ENCODE results near the gene EDARADD.
"Not testable (repeated sequence)": the region's sequence is repeated elsewhere in the genome, so short reads cannot be mapped to it uniquely, and the experiment has no call there.

The EDARADD gene

DNA sequence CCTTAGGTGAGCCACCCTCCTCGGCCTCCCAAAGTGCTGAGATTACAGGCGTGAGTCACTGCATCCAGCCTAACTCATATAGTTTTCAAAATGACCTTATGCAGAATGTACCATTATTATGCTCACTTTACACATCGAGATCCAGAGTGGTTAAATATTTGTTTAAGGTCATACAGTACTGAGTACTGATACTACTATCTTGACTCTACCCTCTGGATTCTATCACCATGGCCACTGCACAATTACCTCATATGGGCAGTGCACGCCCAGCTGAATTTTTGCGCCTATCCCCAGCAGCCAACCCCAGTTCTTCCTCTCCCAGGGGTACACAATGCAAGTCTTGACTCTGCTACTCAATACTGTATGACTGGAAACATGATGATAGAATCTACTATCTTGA is 56.7 kb downstream of the EDARADD start:
- no peak for DNase-seq

DNA sequence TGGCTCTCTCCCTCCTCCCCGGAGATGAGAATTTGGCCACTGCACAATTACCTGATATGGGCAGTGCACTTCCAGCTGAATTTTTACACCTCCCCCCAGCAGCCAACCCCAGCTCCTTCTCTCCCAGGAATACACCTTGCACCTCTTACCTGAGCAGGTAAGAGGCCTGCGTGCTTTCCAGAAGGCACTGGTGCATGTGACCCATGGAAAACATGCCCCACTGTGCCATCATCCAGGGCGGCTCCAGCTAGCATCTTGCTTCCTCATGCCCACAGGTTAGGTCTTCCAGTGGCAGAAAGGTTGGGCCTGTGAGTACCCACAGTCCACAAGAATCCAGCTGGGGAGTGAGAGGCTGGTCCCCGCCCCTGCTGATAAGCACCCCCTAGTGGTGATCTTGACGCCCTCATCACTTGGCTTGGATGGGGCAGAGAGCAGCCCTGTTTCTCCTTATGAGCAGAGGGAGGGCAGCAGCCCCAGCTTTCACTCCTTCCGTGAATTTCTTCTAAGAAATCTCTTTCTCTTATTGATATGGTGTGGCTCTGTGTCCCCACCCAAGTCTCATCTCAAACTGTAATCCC is 57.8 kb downstream of the EDARADD start:
- peak; percentile 49 for DNase-seq

DNA sequence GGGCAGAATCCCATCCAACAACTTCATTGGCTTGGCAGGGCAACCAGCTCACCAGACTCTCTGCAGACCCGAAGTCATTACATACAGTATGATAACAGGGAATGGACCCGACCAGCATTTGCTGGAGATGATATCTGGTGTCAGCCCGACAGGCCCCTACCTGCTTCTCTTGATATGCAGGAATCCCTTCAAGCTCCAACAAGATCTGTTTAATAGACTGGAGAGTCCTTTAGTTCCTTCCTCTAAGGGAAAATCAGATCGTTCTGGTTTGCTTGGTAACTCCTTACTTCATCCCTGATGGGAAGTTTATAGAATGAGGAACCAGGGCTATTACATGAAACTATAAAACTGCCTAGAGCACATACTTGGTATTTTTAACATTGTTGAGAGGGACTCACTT is 61.2 kb downstream of the EDARADD start:
- no peak for DNase-seq

DNA sequence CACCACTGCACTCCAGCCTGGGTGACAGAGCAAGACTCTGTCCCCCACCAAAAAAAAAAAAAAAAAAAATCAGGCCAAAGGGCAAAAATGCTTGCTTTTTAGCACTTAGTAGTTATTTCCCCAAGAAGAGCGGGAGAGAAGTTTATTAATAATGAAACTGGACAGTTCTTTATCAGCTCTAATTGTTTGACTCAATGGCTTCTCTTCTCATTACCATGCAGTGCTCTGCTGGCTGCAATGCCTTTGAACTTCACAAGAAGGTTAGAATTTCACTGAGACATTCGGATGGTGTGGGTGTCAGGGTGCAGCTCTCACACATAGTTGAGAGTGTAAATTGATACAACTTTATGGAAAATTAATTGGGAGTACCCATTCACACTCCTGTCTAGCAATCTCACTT is 63.7 kb downstream of the EDARADD start:
- DNase-seq: no peak

DNA sequence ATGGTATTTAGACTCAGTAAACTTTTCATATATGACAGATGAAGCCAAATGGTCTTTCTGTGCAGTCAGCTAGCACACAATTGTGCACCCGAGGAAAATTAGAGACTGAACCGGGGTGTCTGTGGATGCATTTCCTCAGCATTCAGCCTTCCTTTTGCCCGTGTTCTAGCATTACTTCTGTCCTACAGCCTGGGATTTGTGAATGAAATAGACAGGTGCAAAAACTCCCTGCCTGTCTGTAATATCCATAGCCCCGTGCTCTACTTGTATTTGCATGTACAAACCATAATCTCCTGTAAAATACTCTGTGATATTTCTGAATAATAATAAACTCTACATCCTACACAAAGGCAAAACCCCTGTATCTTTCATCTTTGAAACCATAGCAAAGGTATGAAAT is 64.9 kb downstream of the EDARADD start:
- no peak for DNase-seq

DNA sequence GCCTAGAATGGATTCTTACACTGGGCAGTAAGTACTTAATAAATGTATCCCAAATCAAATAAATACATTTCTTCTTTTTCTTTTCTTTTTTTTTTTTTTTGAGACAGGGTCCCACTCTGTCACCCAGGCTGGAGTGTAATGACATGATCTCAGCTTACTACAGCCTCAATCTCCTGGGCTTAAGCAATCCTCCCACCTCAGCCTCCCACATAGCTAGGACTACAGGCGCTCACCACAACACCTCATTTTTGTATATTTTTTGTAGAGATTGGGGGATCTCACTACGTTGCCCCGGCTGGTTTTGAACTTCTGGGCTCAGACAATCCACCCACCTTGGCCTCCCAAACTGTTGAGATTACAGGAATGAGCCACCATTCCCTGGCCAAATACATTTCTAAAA is 66.0 kb downstream of the EDARADD start:
- DNase-seq: no peak

DNA sequence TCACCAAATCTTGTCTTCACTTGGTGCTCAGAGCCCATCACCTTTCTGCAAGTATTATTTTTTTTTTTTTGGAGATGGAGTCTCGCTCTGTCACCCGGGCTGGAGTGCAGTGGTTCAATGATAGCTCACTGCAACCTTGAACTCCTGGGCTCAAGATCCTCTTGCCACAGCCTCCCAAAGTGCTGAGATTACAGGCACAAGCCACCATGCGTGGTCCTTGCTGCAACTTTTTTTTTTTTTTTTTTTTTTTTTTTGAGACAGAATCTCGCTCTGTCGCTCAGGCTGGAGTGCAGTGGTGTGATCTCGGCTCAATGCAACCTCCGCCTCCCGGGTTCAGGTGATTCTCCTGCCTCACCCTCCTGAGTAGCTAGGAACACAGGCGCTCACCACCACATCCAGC is 70.1 kb downstream of the EDARADD start:
- DNase-seq: not testable (repeated sequence)

DNA sequence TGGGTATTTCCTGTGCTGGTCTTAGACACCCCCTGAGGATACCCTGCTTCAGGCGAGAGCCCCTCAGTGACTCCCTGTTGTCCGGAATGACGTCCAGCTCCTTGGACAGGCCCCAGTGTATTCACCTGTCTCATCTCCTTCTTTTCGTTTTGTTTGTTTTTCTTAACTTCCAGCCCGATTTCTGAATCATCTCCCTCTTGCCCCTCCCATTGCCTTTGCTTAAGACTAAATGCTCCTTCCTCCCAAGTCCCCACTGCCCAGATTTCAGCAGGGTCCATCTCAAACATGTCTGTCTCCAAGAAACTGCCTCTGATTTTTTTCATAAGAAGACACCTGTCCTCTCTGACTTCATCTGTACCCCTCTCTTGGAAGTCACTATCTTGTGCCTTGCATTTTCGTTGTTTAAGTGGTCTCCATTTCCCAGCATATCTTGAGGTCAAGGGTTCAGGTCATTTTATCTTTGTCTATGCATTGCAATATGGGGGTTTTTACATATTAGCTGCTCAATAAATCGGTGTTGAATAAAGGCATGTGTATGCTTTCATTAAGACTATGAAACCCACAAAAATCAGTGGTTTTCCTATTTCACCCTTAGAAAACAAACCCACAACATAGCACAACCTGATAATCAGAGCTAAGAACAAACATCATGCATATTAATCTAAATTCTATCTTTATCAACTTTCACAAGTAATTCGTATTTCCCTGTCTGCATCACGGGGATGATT is 71.3 kb downstream of the EDARADD start:
- no peak for DNase-seq

DNA sequence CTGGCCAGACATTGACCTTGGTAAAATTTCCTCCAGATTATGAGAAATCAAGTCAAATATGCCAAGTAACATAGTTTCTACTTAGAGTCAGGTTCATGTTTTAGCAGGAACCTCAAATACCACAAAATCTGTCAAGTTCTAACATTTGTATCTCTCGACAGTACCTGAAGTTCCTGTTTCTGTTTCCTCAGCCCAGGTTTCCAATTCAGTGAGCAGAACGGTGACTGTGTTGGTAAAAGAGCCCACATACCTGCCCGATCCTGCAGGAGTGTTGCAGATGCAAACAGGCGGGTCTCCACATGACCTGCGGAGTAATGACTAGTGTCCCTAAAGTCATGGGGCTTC is 71.8 kb downstream of the EDARADD start:
- DNase-seq: no peak

DNA sequence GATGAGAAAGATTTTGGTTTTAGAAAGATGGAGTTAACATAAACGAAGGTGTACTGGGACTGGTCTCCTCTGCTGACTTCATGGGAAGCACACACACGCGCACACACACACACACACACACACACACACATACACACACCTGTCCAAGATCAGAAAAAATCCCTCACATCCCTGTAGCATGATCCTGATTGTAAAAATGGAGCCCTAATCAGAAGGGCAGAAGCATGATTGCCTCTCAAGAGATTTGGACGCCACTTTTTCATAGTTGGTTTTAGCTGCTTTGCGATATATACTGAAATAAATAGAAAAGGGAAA is 73.2 kb downstream of the EDARADD start:
- DNase-seq: no peak

DNA sequence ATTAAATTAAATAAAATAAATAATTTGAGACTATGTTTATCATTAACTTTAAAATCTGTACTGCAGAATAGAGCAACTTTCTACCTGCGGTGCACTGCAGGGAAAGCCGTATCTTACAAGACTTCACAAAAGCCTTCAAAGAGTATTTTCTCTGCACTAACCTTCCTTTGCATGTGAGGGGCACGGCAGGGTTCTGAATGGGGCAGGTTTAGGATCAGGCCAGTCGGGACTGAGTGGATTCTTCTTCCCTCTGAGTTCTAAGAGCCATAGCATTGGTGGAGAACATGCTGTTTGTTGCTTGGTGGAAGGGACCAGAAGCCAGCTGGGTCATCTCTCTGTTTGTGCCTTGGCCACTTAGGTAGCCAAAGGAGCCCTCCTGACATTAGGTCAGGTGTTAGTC is 74.5 kb downstream of the EDARADD start:
- no peak for DNase-seq

DNA sequence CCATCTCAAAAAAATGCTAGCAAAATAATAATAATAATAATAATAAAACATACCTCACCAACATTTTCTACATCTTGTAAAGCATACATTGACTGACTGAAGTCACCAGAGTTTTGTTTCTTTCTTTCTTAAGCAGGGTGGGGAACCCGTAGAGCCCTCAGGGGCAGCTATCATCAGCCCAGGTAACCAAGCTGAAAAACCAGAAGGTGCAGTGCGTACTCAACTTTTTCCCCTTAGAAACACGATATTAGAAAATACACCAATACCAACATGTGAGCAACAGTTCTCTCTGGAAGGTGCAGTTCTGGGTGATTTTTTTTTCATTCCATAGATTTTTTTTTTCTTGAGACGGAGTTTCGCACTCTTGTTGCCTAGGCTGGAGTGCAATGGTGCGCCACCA is 75.4 kb downstream of the EDARADD start:
- no peak for DNase-seq

DNA sequence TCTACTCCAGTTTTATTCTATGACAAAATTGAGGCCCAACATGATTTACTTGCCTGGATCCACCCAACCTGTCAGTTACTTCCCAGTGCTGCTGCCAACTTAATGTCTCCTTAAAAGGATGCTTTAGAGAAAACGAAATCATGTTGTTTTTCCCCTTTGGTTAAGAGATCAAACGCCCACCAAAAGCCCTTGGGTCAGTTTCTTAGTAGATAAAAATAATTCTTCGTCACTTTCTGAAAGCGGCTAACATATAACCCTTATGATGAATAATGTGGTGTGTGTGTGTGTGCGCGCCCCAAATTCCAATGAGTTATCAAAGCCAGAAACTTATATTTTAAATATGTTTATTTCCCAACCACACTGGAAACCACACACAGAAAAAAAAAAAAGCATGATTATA is 77.0 kb downstream of the EDARADD start:
- no peak for DNase-seq

DNA sequence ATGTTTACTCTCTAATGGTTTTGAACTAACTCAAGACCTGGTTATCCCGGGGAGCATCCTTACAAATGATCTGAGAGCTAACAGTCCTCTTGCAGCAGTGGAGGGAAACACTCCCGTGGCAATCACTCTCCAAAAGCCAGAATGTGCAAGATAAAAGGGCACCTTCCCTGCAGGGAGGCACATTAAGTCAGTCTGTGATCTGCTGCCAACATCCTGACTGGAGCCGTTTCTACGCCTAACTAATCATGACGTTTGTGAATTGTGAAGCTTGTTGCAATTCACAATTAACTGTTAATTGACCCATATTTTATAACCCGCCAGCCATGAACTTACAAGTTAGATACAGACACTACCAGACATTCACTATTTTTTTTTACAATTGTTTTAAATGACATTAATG is 77.6 kb downstream of the EDARADD start:
- DNase-seq: no peak

DNA sequence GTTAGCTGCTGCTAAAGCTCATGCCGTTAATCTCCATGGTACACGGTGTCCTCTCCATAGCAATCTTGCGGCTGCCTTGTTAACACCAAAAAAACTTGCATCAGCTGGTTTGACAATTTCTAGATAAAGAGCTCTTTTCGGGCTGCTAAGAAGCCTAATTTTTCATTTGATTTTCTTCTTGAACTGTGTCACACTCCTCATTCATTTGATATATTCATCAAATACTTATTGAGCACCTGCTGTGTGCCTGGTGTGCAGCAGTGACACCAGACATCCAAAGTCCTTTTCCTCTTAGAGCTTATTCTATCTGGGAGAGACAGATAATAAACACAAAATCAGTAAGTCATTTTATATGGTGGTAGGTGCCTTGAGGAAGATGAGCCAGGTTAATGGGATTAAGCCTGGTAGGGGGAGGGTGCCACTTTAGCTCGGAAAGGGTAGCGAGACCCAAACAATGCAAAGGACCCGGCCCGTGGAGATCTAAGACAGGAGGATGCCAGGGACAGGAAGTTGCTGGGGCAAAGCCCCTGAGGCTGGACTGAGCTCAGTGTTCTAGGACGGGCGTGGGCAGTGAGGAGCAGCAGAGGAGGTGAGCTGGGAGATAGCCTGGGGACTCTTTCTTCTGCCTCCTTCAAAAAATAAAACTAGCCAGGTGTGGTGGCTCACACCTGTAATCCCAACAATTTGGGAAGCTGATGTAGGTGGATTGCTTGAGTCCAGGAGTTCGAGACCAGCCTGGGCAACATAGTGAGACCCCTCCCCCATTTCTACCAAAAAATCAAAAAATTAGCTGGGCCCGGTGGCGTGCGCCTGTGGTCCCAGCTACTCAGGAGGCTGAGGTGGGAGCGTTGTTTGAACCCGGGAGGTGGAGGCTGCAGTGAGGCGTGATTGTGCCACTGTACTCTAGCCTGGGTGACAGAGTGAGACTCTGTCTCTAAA is 79.0 kb downstream of the EDARADD start:
- no peak for DNase-seq

DNA sequence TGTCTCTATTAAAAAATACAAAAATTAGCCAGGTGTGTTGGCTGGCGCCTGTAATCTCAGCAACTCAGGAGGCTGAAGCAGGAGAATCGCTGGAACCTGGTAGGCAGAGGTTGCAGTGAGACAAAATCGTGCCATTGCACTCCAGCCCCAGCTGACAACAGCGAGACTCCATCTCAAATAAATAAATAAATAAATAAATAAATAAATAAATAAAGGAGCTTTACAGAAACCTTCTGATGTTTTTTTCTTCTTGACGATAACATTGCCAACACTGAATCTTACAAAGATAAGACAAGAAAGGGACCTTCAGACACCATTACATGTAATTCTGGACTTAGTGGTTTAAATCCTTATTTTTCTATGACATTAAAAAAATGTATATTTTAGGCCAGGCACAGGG is 81.9 kb downstream of the EDARADD start:
- DNase-seq: no peak

DNA sequence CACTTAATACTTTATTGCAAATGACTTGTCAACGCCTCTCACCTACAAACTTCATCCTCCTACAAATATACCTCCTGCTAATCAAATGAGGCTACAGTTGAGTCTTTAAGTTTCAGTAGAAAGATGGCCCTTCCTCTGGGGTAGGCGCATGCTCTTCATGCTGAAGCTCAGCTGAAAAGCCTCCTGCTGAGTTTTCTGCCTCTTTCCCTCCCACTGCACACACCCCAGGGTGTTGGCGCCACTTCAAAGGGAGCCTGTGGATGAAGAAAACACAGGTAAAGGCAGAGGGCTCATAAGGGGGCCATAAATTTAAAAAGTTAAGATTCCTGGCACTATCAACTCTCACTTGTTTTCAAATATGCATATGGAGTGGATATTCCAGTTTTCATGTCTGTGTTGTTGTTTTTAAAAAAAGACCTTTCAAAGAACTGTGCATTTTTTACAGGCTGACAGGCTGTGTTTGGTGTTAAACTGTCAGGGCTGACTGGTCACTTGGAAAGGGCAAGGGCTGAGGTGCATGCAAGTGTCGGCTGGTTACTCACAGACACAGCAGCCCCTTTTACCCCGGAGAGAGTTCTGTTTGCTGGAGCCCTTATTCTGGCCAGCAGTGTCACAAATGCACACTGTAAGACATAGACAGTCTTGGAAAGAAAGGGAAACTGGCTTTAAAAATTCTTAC is 86.8 kb downstream of the EDARADD start:
- DNase-seq: no peak

DNA sequence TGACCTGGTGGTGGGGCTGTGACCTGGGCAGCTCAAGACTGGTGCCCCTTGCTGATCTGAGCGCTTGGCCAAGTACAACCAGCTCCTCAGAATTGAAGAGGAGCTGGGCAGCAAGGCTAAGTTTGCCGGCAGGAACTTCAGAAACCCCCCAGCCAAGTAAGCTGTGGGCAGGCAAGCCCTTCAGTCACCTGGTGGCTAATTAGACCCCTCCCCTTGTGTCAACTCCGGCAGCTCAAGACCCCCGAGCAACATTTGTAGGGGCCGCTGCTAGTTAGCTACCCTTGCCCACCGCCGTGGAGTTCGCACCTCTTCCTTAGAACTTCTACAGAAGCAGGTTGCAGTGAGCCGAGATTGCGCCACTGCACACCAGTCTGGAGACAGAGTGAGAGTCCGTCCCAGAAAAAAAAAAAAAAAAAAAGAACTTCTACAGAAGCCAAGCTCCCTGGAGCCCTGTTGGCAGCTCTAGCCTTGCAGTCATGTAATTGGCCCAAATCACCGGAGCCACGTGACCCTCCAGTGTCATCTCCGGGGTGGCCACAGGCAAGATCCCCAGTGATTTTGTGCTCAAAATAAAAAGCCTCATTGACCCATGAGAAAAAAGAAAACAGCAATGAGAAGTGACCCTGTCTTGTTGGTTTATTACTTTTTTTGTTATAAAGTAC is 90.4 kb downstream of the EDARADD start:
- DNase-seq: no peak

DNA sequence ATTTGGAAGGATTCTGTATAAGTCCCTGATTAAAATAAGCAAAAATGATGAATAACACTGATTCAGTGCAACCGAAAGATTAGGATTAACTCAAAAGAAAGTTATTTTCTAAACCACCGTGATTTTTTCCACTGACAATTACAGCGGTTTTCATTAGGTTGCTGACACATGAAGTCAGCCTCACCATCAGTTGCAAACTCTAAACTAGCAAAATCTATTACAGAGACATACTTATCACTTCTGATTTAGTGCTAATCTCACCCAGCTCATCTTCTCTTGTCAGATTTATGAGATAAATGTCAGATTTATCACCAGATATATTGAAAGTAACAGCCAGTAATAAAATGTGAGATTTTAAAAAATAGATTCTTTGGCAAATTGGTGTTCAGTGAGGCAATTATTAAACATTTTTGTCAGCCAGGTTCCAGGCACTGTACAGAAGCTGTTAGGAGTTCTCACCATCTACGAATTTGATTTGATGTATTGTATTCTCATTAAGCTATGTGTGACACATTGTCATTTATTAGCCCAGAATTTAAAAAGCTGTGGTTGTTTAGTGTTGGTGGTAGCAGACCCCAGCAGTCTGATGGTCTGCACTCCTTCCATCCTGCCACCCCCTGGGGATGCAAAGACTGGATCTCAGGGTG is 92.4 kb downstream of the EDARADD start:
- no peak for DNase-seq

DNA sequence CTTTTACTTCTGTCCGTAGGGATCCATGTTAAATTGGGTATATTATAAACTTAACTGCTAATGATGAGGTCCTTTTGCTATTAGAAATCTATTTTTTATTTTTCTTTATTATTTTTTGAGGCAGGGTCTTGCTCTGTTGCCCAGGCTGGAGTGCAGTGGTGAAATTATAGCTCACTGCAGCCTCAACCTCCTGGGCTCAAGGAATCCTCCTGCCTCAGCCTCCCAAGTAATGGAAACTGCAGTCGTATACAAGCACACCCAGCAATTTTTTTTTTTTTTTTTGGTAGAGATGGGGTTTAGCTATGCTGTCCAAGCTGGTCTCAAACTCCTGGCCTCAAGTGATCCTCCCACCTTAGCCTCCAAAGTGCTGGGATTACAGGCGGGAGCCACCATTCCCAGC is 95.1 kb downstream of the EDARADD start:
- DNase-seq: not testable (repeated sequence)

DNA sequence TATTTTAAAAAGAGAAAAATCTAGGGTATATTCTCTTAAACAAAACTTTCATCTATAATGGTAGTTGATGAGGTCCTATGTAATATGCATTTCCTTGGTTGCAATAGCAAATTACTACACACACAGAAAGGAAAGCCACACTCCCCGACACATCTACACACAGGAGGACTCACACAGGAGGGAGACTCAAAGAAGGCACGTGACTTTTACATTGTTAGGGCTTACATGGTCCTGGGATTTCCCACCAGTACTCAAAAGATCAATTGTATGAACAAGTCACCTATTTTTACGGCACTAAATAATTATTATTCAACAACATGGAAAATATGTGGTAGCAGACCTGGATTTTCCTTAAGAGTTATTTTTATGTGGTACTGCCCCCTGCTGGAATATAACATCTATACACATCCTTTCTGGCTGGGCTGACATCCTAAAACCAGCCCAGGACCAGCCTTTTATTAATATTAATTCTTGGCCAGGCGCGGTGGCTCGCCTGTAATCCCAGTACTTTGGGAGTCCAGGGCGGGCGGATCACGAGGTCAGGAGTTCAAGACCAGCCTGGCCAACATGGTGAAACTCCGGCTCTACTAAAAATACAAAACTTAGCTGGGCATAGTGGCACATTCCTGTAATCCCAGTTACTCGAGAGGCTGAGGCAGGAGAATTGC is 95.8 kb downstream of the EDARADD start:
- peak; percentile 20 for DNase-seq
